Astrocyte (in vitro differentiated cells and primary cell): ENCODE data around the gene HDAC6. TPM values are rescaled to one million over a fixed set of nuclear protein-coding genes. Genes with fewer than 3 reads are reported as not detected.
A peak's percentile ranks its signal among the peaks of the same experiment; 100 is the strongest.

Source experiments
- DNase-seq: peaks from one replicate; pipeline ENCODE4 v3.0.0-alpha.2; 2010; ENCODE audit warnings: low read depth
- FAIRE-seq: peaks from 2 replicates; lab custom pipeline; 2011; peaks lifted over from hg19 to GRCh38; lab: Jason Lieb, UNC
- H2AFZ ChIP-seq: 2 replicates; pipeline ENCODE4 v1.6.0; 2012; ENCODE audit warnings: low read depth, low read length, inconsistent platforms
- H3K27ac ChIP-seq: 2 replicates; pipeline ENCODE4 v1.5.1; 2011; ENCODE audit warnings: low read depth, low read length, inconsistent platforms
- H3K27me3 ChIP-seq: 2 replicates; pipeline ENCODE4 v1.6.0; 2011; ENCODE audit warnings: low read length, inconsistent platforms; ENCODE audit not compliant: insufficient read depth
- H3K36me3 ChIP-seq: 2 replicates; pipeline ENCODE4 v1.5.1; 2011; ENCODE audit warnings: low read length, inconsistent platforms; ENCODE audit not compliant: insufficient read depth
- H3K4me1 ChIP-seq: 2 replicates; pipeline ENCODE4 v1.5.1; 2011; ENCODE audit warnings: low read length, inconsistent platforms; ENCODE audit not compliant: insufficient read depth
- H3K4me2 ChIP-seq: 2 replicates; pipeline ENCODE4 v1.6.0; 2012; ENCODE audit warnings: low read length, inconsistent platforms
- H3K4me3 ChIP-seq: 2 replicates; pipeline ENCODE4 v1.5.1; 2011; ENCODE audit warnings: low read depth, mild to moderate bottlenecking, low read length, inconsistent platforms; ENCODE audit not compliant: insufficient read depth
- H3K79me2 ChIP-seq: 2 replicates; pipeline ENCODE4 v1.6.0; 2012; ENCODE audit warnings: mild to moderate bottlenecking, low read length, inconsistent platforms; ENCODE audit not compliant: insufficient read depth
- H3K9ac ChIP-seq: 2 replicates; pipeline ENCODE4 v1.6.0; 2012; ENCODE audit warnings: mild to moderate bottlenecking, low read length, inconsistent platforms
- H3K9me3 ChIP-seq: 2 replicates; pipeline ENCODE4 v1.5.1; 2012; ENCODE audit warnings: low read depth, mild to moderate bottlenecking, low read length, inconsistent platforms; ENCODE audit not compliant: insufficient read depth
- H4K20me1 ChIP-seq: 2 replicates; pipeline ENCODE4 v1.6.0; 2012; ENCODE audit warnings: low read length, inconsistent platforms; ENCODE audit not compliant: insufficient read depth
- H3K27ac Mint-ChIP-seq: one replicate; pipeline ENCODE4 v1.8.0; 2021; ENCODE audit warnings: mild to moderate bottlenecking, mixed read lengths; ENCODE audit not compliant: unreplicated experiment
- H3K27me3 Mint-ChIP-seq: one replicate; pipeline ENCODE4 v1.8.0; 2021; ENCODE audit warnings: low read depth, mixed read lengths; ENCODE audit not compliant: unreplicated experiment
- H3K36me3 Mint-ChIP-seq: one replicate; pipeline ENCODE4 v1.8.0; 2021; ENCODE audit warnings: low read depth, mixed read lengths; ENCODE audit not compliant: unreplicated experiment
- H3K4me1 Mint-ChIP-seq: one replicate; pipeline ENCODE4 v1.8.0; 2021; ENCODE audit warnings: low read depth, mixed read lengths; ENCODE audit not compliant: unreplicated experiment
- H3K4me3 Mint-ChIP-seq: one replicate; pipeline ENCODE4 v1.8.0; 2021; ENCODE audit warnings: mild to moderate bottlenecking, moderate library complexity, mixed read lengths; ENCODE audit not compliant: unreplicated experiment
- H3K9me3 Mint-ChIP-seq: one replicate; pipeline ENCODE4 v1.8.0; 2021; ENCODE audit warnings: mild to moderate bottlenecking, mixed read lengths; ENCODE audit not compliant: unreplicated experiment
- EZH2 ChIP-seq: IDR thresholded peaks from 2 replicates; pipeline ENCODE4 v1.6.1; 2012; ENCODE audit warnings: mild to moderate bottlenecking, low read length, inconsistent platforms; ENCODE audit not compliant: insufficient read depth
- total RNA-seq: library from RNA; stranded (reverse); gene quantifications from 2 replicates; pipeline ENCODE4 v1.2.1, GENCODE V29; 2021
- TF ChIP-seq, protein P1 (sequence below): IDR thresholded peaks from 2 replicates; pipeline ENCODE4 v1.5.1; 2011; ENCODE audit warnings: low read depth, mild to moderate bottlenecking, inconsistent platforms, low read length, moderate library complexity; ENCODE audit not compliant: insufficient read depth

The HDAC6 gene
- total RNA-seq, 1 donor from 2014 or later = 59.2 TPM

DNA sequence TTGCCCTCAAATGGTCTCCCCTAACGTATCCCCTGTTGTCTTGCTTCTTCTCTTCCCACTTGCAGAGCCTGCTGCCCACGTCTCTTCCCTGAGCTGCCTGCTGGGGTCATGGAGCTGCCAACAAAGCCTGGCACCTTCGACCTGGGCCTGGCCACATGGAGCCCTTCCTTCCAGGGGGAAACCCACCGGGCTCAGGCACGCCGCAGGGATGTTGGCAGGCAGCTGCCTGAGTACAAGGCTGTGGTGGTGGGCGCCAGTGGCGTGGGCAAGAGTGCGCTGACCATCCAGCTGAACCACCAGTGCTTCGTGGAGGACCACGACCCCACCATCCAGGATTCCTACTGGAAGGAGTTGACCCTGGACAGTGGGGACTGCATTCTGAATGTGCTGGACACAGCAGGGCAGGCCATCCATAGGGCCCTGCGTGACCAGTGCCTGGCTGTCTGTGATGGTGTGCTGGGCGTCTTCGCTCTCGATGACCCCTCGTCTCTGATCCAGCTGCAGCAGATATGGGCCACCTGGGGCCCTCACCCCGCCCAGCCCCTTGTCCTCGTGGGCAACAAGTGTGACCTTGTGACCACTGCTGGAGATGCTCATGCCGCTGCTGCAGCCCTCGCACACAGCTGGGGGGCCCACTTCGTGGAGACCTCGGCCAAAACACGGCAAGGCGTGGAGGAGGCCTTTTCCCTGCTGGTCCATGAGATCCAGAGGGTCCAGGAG is 27.3 kb downstream of the HDAC6 start:
- Mint-ChIP-seq H3K27ac (no peak overlapping the region), H3K27me3 (peaks cover 24% of the 10 kb centered on the region), H3K36me3 (peaks cover 7% of the 10 kb centered on the region), H3K4me3 (no peak overlapping the region), H3K9me3 (no peaks in the 10 kb centered on the region), H3K4me1 (no peaks in the 10 kb centered on the region)
- Histone ChIP-seq H3K79me2 (no peaks in the 10 kb centered on the region), H3K27me3 (peaks cover 5% of the 10 kb centered on the region), H4K20me1 (no peaks in the 10 kb centered on the region), H3K36me3 (no peaks in the 10 kb centered on the region), H3K9ac (no peak overlapping the region), H3K4me1 (no peaks in the 10 kb centered on the region), H3K27ac (no peak overlapping the region), H3K4me3 (no peak overlapping the region), H3K4me2 (no peak overlapping the region), H3K9me3 (no peaks in the 10 kb centered on the region), H2AFZ (no peak overlapping the region)
- no peak for DNase-seq
- no peak for FAIRE-seq
- TF ChIP-seq EZH2 = no peak
- TF ChIP-seq, protein P1, sequence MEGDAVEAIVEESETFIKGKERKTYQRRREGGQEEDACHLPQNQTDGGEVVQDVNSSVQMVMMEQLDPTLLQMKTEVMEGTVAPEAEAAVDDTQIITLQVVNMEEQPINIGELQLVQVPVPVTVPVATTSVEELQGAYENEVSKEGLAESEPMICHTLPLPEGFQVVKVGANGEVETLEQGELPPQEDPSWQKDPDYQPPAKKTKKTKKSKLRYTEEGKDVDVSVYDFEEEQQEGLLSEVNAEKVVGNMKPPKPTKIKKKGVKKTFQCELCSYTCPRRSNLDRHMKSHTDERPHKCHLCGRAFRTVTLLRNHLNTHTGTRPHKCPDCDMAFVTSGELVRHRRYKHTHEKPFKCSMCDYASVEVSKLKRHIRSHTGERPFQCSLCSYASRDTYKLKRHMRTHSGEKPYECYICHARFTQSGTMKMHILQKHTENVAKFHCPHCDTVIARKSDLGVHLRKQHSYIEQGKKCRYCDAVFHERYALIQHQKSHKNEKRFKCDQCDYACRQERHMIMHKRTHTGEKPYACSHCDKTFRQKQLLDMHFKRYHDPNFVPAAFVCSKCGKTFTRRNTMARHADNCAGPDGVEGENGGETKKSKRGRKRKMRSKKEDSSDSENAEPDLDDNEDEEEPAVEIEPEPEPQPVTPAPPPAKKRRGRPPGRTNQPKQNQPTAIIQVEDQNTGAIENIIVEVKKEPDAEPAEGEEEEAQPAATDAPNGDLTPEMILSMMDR = no peak

DNA sequence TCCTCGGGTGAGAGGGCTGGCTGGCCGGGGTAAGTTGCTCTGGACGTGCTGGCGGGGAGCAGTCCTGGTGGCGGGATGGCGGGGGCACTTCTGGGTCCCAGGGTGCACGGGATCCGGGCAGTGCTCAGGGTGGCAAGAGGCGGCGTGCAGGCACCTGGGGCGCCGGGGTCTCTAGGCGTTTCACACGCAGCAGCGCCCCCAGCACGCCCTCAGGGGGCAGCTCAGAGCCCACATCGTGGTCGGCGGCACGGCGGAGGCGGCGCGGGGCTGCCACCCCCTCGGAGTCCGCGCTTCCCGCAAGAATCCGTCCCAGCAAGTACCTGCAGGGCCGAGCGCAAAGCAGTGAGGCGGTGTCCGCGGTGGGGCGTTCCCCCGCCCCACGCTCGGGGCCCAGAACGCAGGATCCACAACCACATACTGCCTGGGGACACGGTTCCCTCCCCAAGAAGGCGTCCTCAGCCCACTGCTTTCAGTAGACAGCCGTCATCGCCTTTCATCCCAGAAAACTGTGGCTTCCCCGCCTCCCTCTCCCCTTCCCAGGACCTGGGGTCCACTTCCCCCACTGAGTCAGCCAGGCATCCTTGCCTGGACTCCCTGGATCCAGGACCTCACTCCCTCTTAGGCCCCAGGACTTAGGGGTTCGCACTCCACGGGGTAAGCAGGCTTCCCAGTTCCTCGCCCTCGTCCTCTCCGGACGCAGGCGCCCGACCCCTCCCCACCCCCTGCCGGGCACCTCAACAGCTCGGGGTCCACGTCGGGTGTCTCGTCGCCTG is 29.5 kb downstream of the HDAC6 start:
- DNase-seq (no peak), FAIRE-seq (no peak)
- Mint-ChIP-seq H3K9me3 (no peaks in the 10 kb centered on the region), H3K27ac (no peak overlapping the region), H3K4me1 (no peaks in the 10 kb centered on the region), H3K4me3 (no peak overlapping the region), H3K27me3 (peaks cover 24% of the 10 kb centered on the region), H3K36me3 (peaks cover 5% of the 10 kb centered on the region)
- H3K4me2 ChIP-seq = no peak overlapping the region
- peaks cover 8% of the 10 kb centered on the region for H3K27me3 ChIP-seq
- H3K9me3 ChIP-seq = no peaks in the 10 kb centered on the region
- H4K20me1 ChIP-seq = no peaks in the 10 kb centered on the region
- H3K4me3 ChIP-seq = no peak overlapping the region
- H3K79me2 ChIP-seq = no peaks in the 10 kb centered on the region
- no peaks in the 10 kb centered on the region for H3K4me1 ChIP-seq
- no peak overlapping the region for H3K9ac ChIP-seq
- TF ChIP-seq, protein P1 = no peak
- peak; percentile 3 for TF ChIP-seq EZH2
- no peak overlapping the region for H3K27ac ChIP-seq
- H3K36me3 ChIP-seq = no peaks in the 10 kb centered on the region
- no peak overlapping the region for H2AFZ ChIP-seq

DNA sequence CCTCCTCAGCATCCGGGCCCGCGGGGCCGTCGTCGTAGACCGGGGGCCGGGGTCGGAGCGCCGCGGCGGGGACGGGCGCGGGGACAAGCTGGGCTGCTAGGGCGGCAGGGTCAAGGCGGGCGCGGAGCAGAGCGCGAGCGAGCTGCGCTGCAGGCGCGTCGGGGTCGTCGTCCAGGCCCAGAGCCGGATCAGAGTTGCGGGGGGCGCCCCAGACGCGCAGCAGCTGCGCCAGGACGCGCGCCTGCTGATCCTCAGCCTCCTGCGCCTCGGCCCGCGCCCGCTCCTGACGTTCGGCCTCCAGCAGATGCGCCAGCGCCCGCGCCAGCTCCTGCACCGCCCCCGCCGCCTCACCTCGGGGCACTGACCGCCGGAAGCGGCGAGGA is 30.0 kb downstream of the HDAC6 start:
- no peaks in the 10 kb centered on the region for H4K20me1 ChIP-seq
- no peaks in the 10 kb centered on the region for H3K9me3 ChIP-seq
- peaks cover 8% of the 10 kb centered on the region for H3K27me3 ChIP-seq
- H3K27ac ChIP-seq = no peak overlapping the region
- H3K27ac Mint-ChIP-seq = no peak overlapping the region
- H3K79me2 ChIP-seq = no peaks in the 10 kb centered on the region
- H3K4me3 ChIP-seq = no peak overlapping the region
- H3K9ac ChIP-seq = no peak overlapping the region
- peaks cover 24% of the 10 kb centered on the region for H3K27me3 Mint-ChIP-seq
- no peaks in the 10 kb centered on the region for H3K4me1 Mint-ChIP-seq
- no peaks in the 10 kb centered on the region for H3K4me1 ChIP-seq
- TF ChIP-seq, protein P1 = no peak
- no peak for TF ChIP-seq EZH2
- H2AFZ ChIP-seq = no peak overlapping the region
- H3K4me2 ChIP-seq = no peak overlapping the region
- H3K36me3 Mint-ChIP-seq = peaks cover 5% of the 10 kb centered on the region
- H3K36me3 ChIP-seq = no peaks in the 10 kb centered on the region
- no peak overlapping the region for H3K4me3 Mint-ChIP-seq
- DNase-seq = no peak
- FAIRE-seq = no peak
- H3K9me3 Mint-ChIP-seq = no peaks in the 10 kb centered on the region
